ENCODE results near the gene GGA3. TPM values are rescaled to one million over a fixed set of nuclear protein-coding genes. Genes with fewer than 3 reads are reported as not detected.

Gene GGA3
- 10 to 100 TPM; 12.4 to 18.9 (median 15.8) TPM for total RNA-seq
- long read RNA-seq, partial matches to known transcripts, result 0 of 4 reads
- long read RNA-seq, other reads (novel, unspliced or antisense), result 4 of 4 reads

- peak; percentile 97 to 99 (median 98) for ATAC-seq
Measured at GRCh38 chr17:75261336-75262111, at the start of gene GGA3, which contains the start of gene MRPS7. GGA3 (minus strand) TSS chr17:75261606; CDS start chr17:75261587, 19 bp downstream. MRPS7 (plus strand) TSS chr17:75261879; CDS start chr17:75261901, 22 bp downstream.

DNA sequence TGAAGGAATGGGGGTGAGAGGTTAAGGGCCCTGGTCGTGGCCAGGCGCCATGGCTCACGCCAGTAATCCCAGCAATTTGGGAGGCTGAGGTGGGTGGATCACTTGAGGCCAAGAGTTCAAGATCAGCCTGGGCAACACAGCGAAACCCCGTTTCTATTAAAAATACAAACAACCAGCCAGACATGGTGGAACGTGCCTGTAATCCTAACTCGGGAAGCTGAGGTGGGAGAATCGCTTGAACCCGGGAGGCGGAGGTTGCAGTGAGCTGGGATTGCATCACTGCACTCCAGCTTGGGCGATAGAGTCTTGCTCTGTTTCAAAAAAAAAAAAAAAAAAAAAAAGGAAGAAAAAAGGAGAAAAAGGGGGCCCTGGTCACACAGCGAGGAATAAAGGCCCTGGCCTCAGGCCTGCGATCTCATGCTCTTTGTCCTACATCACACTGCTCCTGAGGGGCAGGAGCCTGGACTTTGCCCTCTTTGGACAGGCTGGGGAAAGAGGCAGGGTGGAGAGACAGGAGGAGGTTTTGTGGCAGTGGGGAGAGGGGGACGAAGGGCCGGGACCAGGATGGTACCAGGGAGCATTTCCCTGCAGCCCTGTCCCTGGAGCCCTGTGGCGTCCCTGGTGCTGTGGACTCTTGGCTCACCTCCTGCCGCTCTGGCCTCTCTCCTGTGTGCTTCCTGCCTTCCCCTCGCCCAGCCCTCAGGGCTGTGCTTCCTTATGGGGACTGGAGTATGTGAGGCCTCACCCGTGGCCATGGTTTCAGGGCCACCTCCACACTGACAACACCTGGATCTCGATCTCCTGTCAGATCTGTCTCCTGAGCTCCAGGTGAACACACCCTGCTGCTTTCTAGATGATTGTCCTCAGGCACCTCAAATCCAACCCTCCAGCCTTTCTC lies 47.6 kb upstream of the GGA3 start:
- Histone ChIP-seq H3K4me1 (peaks cover 0 to 21% (median 9%) of the 10 kb centered on the region in 4 donors), H3K4me3 (peak overlapping the region in 1 of 3 donors; percentile 19), H3K27me3 (no peaks in the 10 kb centered on the region), H3K36me3 (no peaks in the 10 kb centered on the region), H3K27ac (peak overlapping the region; percentile 63 to 80 (median 68)), H3K9me3 (no peaks in the 10 kb centered on the region)
- DNase-seq (peak; percentile 72 to 87 (median 86)), ATAC-seq (peak; percentile 87 to 94 (median 90))
- TF ChIP-seq CTCF (IDR thresholded peaks at IDR 0.05), result no peak
- peak; percentile 30 for TF ChIP-seq POLR2A (IDR thresholded peaks at IDR 0.05)
- 30% methylated on average over 10 of the region's 20 CpGs for WGBS (ENCODE audit: insufficient coverage, low coverage, low lambda C conversion rate, missing lambda C conversion rate)
- intact Hi-C loops (cut with DNase I), result no loop called here

More at GRCh38 chr17:75261336-75262111, at the start of gene GGA3, which contains the start of gene MRPS7:
- no peaks in the 10 kb centered on the region for H3K27me3 ChIP-seq
- peak within 1 kb of the TSS; percentile 89 to 99 (median 96) for H3K27ac ChIP-seq
- H3K4me1 ChIP-seq, result peaks cover 2 to 17% (median 4%) of the 10 kb centered on the region in 4 donors
- H3K4me3 ChIP-seq, result peak within 1 kb of the TSS; percentile 89 to 100 (median 96)
- 0% methylated on average over 1 of the region's 69 CpGs for WGBS (ENCODE audit: insufficient coverage, low coverage, low lambda C conversion rate, missing lambda C conversion rate)
- peak; percentile 96 to 97 (median 96) for DNase-seq
- intact Hi-C loops (cut with DNase I), result no loop called here
- TF ChIP-seq POLR2A (IDR thresholded peaks at IDR 0.05) (peak; percentile 70), CTCF (IDR thresholded peaks at IDR 0.05) (no peak)
- no peaks in the 10 kb centered on the region for H3K9me3 ChIP-seq
- H3K36me3 ChIP-seq, result peaks cover 0 to 24% (median 8%) of the 10 kb centered on the region in 4 donors

- no peak for ATAC-seq
- Histone ChIP-seq H3K4me3 (no peak overlapping the region), H3K36me3 (no peaks in the 10 kb centered on the region), H3K9me3 (no peaks in the 10 kb centered on the region), H3K27ac (peak overlapping the region; percentile 52 to 80 (median 63)), H3K4me1 (peaks cover 0 to 21% (median 9%) of the 10 kb centered on the region in 4 donors), H3K27me3 (no peaks in the 10 kb centered on the region)
- no peak for TF ChIP-seq POLR2A (IDR thresholded peaks at IDR 0.05)
- no peak for TF ChIP-seq CTCF (IDR thresholded peaks at IDR 0.05)
- 72% methylated on average over 12 of the region's 13 CpGs for WGBS (ENCODE audit: insufficient coverage, low coverage, low lambda C conversion rate, missing lambda C conversion rate)
- DNase-seq, result no peak
- intact Hi-C loops (cut with DNase I), result no loop called here
Measured at GRCh38 chr17:75307957-75308731, 46.7 kb upstream of the GGA3 start.
